Dermis lymphatic vessel endothelial cell (primary cell): ENCODE measurements around the gene CHRD. TPM values are rescaled to one million over a fixed set of nuclear protein-coding genes. Genes with fewer than 3 reads are reported as not detected.

Experiments used
- total RNA-seq: library from RNA; depleted of rRNA; stranded (reverse); fragments of >200 nt; gene quantifications from 2 replicates; pipeline ENCODE4 v1.2.1, GENCODE V29; 2014

Gene CHRD
- 0.43 and 0.69 TPM in 2 replicates for total RNA-seq

DNA sequence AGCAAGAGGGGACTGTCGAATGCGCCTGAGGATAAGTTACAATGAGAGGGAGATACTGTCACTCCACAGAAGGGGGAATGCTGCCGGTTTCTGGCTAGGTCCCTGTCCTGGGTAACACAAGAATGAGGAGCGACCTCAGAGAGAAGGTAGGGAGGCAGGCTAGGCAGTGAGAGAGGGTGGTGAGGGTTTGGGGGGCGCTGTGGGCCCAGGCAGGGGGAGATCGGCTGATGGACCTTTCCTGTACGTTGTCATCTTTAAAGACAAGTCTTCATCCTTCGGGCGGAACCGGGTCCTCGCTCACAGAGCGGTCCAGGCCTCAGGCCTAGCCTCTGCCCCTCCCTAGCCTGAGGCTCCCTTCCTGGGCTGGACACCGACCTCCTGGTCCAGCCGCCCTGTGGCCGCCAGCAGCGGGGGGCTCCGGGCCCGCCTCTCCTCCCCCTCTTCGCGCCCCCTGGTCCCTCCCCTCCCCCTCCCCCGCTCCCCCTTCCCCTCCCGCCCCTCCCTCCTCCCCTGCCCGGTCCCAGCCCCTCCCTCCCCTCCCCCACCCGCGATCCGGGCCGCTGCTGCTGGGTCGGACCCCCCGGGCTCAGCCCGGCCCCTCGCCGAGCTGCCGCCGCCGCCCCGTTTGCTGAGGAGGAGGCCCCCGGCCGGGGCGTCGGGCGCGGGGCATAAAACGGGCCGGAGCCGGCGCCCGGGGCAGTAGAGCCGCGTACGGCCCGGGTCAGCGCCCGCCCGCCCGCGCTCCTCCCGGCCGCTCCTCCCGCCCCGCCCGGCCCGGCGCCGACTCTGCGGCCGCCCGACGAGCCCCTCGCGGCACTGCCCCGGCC is at the start of gene CHRD:
Gene CHRD (plus strand): TSS at position 697 of the 827 bp plus-strand sequence. CDS start 265 bp downstream, outside the sequence.

DNA sequence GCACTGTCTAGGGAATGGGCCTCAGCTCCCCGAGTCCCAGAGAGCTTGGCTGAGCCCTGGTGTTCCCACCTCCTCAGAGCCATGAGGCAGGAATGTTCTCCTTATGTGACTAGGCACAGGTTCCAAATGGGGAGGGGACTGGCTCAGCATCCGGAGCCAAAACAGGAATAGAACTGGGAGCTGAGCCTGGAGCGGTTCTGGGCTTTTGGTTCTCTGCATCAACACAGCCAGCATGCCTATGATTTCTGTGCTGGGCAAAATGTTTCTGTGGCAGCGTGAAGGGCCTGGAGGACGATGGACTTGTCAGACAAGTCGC is 42.5 kb upstream of the CHRD start, which contains the start of gene FAM131A:
Gene FAM131A (plus strand): TSS at position 202 of the 316 bp plus-strand sequence. CDS start 31 bp downstream, at position 233.

DNA sequence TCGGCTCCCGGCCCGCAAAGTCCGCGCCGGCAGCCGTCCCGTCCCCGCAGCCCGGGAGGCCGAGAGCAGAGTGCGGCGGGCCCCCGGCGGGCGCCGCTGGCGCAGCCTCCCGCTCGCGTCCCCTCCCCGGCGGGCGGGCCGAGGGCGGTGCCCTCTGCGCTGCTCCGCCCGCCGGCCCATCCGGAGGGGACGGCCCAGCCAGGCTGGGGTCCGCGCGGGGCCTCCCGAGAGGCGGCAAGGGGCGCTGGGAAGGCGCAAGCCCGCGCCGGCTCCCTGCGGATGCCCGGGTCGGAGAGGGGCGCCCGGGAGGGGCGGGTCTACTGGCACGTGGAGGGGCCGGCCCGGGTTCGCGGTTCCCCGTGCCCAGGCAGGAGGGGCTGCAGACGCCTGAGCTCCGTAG is 18.3 kb upstream of the CHRD start, which contains the start of the genes CLCN2 and POLR2H:
Gene CLCN2 (minus strand): TSS at position 74 of the 400 bp plus-strand sequence. CDS start 126 bp downstream, outside the sequence.
Gene POLR2H (plus strand): TSS at position 179 of the 400 bp plus-strand sequence. CDS start 1,783 bp downstream, outside the sequence.

DNA sequence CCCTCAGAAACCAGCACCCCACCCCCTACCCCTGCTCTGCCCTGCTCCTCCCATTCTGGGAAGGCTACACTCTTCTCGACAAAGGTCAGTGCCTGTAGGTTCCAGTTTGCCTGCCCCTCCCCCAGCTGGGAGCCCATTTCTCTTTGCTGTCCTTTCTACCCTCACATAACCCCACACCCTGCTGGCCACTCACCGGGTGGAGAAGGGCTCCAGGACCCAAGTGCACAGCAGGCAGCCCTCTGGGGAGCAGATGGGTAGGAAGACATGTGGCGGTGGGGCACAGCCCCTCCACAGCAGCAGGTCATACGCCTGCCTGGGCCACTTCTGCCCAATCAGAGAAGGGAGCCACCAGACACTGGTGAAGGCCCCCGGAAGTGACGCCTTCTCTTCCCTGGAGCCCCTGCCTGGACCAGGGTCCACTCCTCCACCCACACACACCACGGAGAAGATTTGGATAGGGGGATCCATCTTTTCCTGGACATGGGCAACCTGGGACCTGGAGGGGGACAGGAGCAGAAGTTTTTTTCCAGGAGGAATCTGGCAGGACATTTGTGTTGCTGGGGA is 1.9 kb upstream of the CHRD start, which contains the start of gene THPO:
Gene THPO (minus strand): TSS at position 326 of the 564 bp plus-strand sequence. CDS start 1,948 bp downstream, outside the sequence.

Other genes with a start within 250 kb of the CHRD start
- 34.0 and 43.5 TPM in 2 replicates for gene EIF2B5, start 244.7 kb upstream of the CHRD start, total RNA-seq
- gene DVL3, start 224.7 kb upstream of the CHRD start, total RNA-seq = 17.8 and 21.4 TPM in 2 replicates
- 468 and 497 TPM in 2 replicates for gene AP2M1, start 205.2 kb upstream of the CHRD start, total RNA-seq
- gene ABCF3, start 193.9 kb upstream of the CHRD start, total RNA-seq = 49.1 and 53.1 TPM in 2 replicates
- not detected in 2 replicates for gene VWA5B2, start 150.5 kb upstream of the CHRD start, total RNA-seq
- 17.8 and 21.1 TPM in 2 replicates for gene ALG3, start 131.1 kb upstream of the CHRD start, total RNA-seq
- 2.6 and 4.0 TPM in 2 replicates for gene EEF1AKMT4, start 130.4 kb upstream of the CHRD start, total RNA-seq
- gene CAMK2N2, start 118.5 kb upstream of the CHRD start, total RNA-seq = not detected in 2 replicates
- not detected in 2 replicates for gene ECE2, start 104.0 kb upstream of the CHRD start, total RNA-seq
- 331 and 355 TPM in 2 replicates for gene PSMD2, start 80.8 kb upstream of the CHRD start, total RNA-seq
- 207 TPM in 2 replicates for gene EIF4G1, start 65.4 kb upstream of the CHRD start, total RNA-seq
- gene FAM131A, start 42.5 kb upstream of the CHRD start, total RNA-seq = 27.2 and 28.5 TPM in 2 replicates
- gene CLCN2, start 18.4 kb upstream of the CHRD start, total RNA-seq = 1.8 and 2.6 TPM in 2 replicates
- 81.6 and 88.5 TPM in 2 replicates for gene POLR2H, start 18.3 kb upstream of the CHRD start, total RNA-seq
- gene THPO, start 1.8 kb upstream of the CHRD start, total RNA-seq = under 0.01 and 0.09 TPM in 2 replicates
- gene EPHB3, start 181.7 kb downstream of the CHRD start, total RNA-seq = under 0.01 and 0.09 TPM in 2 replicates